ENCODE results near the gene MUC2. TPM values are rescaled to one million over a fixed set of nuclear protein-coding genes. Genes with fewer than 3 reads are reported as not detected.

The MUC2 gene
- polyA plus RNA-seq (2013): 0.01 TPM in 2 replicates

- no peaks in the 10 kb centered on the region for H3K79me1 ChIP-seq (ENCODE audit: low read length)
- H2BK120ac ChIP-seq (ENCODE audit: insufficient read depth, low read length, poor library complexity): no peak within 1 kb of the TSS
- H4K8ac ChIP-seq (ENCODE audit: low read depth, low read length): no peak within 1 kb of the TSS
- no peak within 1 kb of the TSS for H4K12ac ChIP-seq (ENCODE audit: low read depth, low read length)
- no peak within 1 kb of the TSS for H3K4me3 ChIP-seq (ENCODE audit: low read depth, low read length)
- H3K4ac ChIP-seq (ENCODE audit: low read depth, low read length): no peak within 1 kb of the TSS
- WGBS (ENCODE audit: extremely low coverage, insufficient coverage, insufficient read length): no CpG with 5 or more reads among the region's 32 CpGs
- no peak for DNase-seq
- H3K18ac ChIP-seq (ENCODE audit: low read length): no peak within 1 kb of the TSS
- no peak within 1 kb of the TSS for H2BK12ac ChIP-seq (ENCODE audit: low read length)
- no peak within 1 kb of the TSS for H3K27ac ChIP-seq (ENCODE audit: low read depth, low read length)
- no peak within 1 kb of the TSS for H3K23ac ChIP-seq (ENCODE audit: low read length)
- H3K4me1 ChIP-seq (ENCODE audit: control insufficient read depth in 1 of 2, insufficient read depth in 2 of 2, low read length in 2 of 2): peaks cover 0 to 2% of the 10 kb centered on the region in 2 experiments
- H3K36me3 ChIP-seq (ENCODE audit: control insufficient read depth in 1 of 2, insufficient read depth in 2 of 2, low read length in 2 of 2): no peaks in the 10 kb centered on the region
- no peak within 1 kb of the TSS for H3K4me2 ChIP-seq (ENCODE audit: low read length)
- no peaks in the 10 kb centered on the region for H3K9me3 ChIP-seq (ENCODE audit: insufficient read depth, low read depth, low read length)
- H2AFZ ChIP-seq (ENCODE audit: insufficient read depth, low read length, poor library complexity): no peak within 1 kb of the TSS
- H2BK5ac ChIP-seq (ENCODE audit: low read depth, low read length, poor library complexity): no peak within 1 kb of the TSS
- H3K9ac ChIP-seq (ENCODE audit: low read length): no peak within 1 kb of the TSS
- H4K91ac ChIP-seq (ENCODE audit: low read depth, low read length): no peak within 1 kb of the TSS
- H3K14ac ChIP-seq (ENCODE audit: low read length): no peak within 1 kb of the TSS
- no peak within 1 kb of the TSS for H2AK5ac ChIP-seq (ENCODE audit: low read length)
- H3K79me2 ChIP-seq (ENCODE audit: control insufficient read depth, insufficient read depth, low read length, poor library complexity): no peaks in the 10 kb centered on the region
- no peaks in the 10 kb centered on the region for H3K27me3 ChIP-seq (ENCODE audit: insufficient read depth, low read length)
Measured at GRCh38 chr11:1074244-1075221, at the start of gene MUC2. Gene MUC2, plus strand, starts transcription at chr11:1074874.

DNA sequence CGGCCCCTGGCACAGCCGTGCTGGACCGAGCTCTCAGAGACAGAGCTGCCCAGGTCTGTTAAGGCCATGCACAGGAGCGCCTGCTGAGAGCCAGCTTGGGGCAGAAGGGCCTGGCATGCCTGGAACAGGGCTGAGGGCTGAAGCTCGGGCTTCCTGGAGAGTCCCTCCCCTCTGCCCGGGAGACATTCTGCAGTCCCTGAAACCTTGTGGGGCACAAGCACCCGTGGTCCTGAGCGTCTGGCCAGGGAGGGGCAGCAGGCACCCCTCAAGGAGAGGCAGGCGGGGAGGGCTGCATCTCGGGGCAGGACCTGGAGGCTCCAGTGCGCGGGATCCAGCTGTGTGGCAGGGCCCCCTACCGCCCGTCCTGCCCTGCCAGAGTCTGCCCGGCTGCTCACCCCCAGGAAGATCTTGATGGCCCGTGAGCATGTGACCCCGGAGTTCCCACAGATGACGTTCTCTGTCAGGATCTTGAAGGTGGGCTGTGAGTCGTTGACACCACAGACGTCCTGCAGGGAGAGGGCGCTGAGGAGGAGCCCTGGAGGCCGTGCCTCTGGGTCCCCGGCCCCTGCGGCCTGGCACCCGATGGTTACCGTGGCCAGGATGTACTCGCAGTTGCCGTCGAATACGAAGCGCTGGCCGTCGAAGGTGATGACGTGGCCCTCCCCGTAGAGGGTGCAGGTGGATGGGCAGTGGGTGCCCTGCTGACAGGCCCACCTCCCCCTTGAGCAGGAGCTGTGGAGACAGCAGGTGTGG is 49.1 kb upstream of the MUC2 start:
- H3K4me3 ChIP-seq (ENCODE audit: low read depth, low read length): no peak overlapping the region
- peaks cover 3% of the 10 kb centered on the region for H3K9me3 ChIP-seq (ENCODE audit: insufficient read depth, low read depth, low read length)
- H3K14ac ChIP-seq (ENCODE audit: low read length): no peak overlapping the region
- no CpG with 5 or more reads among the region's 35 CpGs for WGBS (ENCODE audit: extremely low coverage, insufficient coverage, insufficient read length)
- H3K79me2 ChIP-seq (ENCODE audit: control insufficient read depth, insufficient read depth, low read length, poor library complexity): no peaks in the 10 kb centered on the region
- no peak overlapping the region for H2BK120ac ChIP-seq (ENCODE audit: insufficient read depth, low read length, poor library complexity)
- no peaks in the 10 kb centered on the region for H3K79me1 ChIP-seq (ENCODE audit: low read length)
- no peak overlapping the region for H3K4me2 ChIP-seq (ENCODE audit: low read length)
- H2AK5ac ChIP-seq (ENCODE audit: low read length): no peak overlapping the region
- H3K9ac ChIP-seq (ENCODE audit: low read length): no peak overlapping the region
- no peak overlapping the region for H3K4ac ChIP-seq (ENCODE audit: low read depth, low read length)
- H3K18ac ChIP-seq (ENCODE audit: low read length): no peak overlapping the region
- peaks cover 0 to 2% of the 10 kb centered on the region in 2 experiments for H3K36me3 ChIP-seq (ENCODE audit: control insufficient read depth in 1 of 2, insufficient read depth in 2 of 2, low read length in 2 of 2)
- H2BK5ac ChIP-seq (ENCODE audit: low read depth, low read length, poor library complexity): no peak overlapping the region
- no peak overlapping the region for H2AFZ ChIP-seq (ENCODE audit: insufficient read depth, low read length, poor library complexity)
- H3K27ac ChIP-seq (ENCODE audit: low read depth, low read length): no peak overlapping the region
- no peak overlapping the region for H2BK12ac ChIP-seq (ENCODE audit: low read length)
- H3K23ac ChIP-seq (ENCODE audit: low read length): no peak overlapping the region
- DNase-seq: no peak
- H3K27me3 ChIP-seq (ENCODE audit: insufficient read depth, low read length): no peaks in the 10 kb centered on the region
- no peak overlapping the region for H4K91ac ChIP-seq (ENCODE audit: low read depth, low read length)
- H3K4me1 ChIP-seq (ENCODE audit: control insufficient read depth in 1 of 2, insufficient read depth in 2 of 2, low read length in 2 of 2): no peaks in the 10 kb centered on the region
- no peak overlapping the region for H4K8ac ChIP-seq (ENCODE audit: low read depth, low read length)
- no peak overlapping the region for H4K12ac ChIP-seq (ENCODE audit: low read depth, low read length)

GRCh38 chr11:1026163-1026450 is 48.6 kb upstream of the MUC2 start:
- Histone ChIP-seq H3K9me3 (ENCODE audit: insufficient read depth, low read depth, low read length) (peaks cover 3% of the 10 kb centered on the region), H4K8ac (ENCODE audit: low read depth, low read length) (no peak overlapping the region), H2AK5ac (ENCODE audit: low read length) (no peak overlapping the region), H4K91ac (ENCODE audit: low read depth, low read length) (no peak overlapping the region), H3K4ac (ENCODE audit: low read depth, low read length) (no peak overlapping the region), H3K18ac (ENCODE audit: low read length) (no peak overlapping the region), H2AFZ (ENCODE audit: insufficient read depth, low read length, poor library complexity) (no peak overlapping the region), H3K4me3 (ENCODE audit: low read depth, low read length) (no peak overlapping the region), H3K9ac (ENCODE audit: low read length) (no peak overlapping the region), H3K79me2 (ENCODE audit: control insufficient read depth, insufficient read depth, low read length, poor library complexity) (no peaks in the 10 kb centered on the region), H3K4me1 (ENCODE audit: control insufficient read depth in 1 of 2, insufficient read depth in 2 of 2, low read length in 2 of 2) (no peaks in the 10 kb centered on the region), H2BK5ac (ENCODE audit: low read depth, low read length, poor library complexity) (no peak overlapping the region), H3K27me3 (ENCODE audit: insufficient read depth, low read length) (no peaks in the 10 kb centered on the region), H3K14ac (ENCODE audit: low read length) (no peak overlapping the region), H3K4me2 (ENCODE audit: low read length) (no peak overlapping the region), H3K79me1 (ENCODE audit: low read length) (no peaks in the 10 kb centered on the region), H3K23ac (ENCODE audit: low read length) (no peak overlapping the region), H2BK120ac (ENCODE audit: insufficient read depth, low read length, poor library complexity) (no peak overlapping the region), H3K27ac (ENCODE audit: low read depth, low read length) (no peak overlapping the region), H3K36me3 (ENCODE audit: control insufficient read depth in 1 of 2, insufficient read depth in 2 of 2, low read length in 2 of 2) (peaks cover 0 to 2% of the 10 kb centered on the region in 2 experiments), H2BK12ac (ENCODE audit: low read length) (no peak overlapping the region), H4K12ac (ENCODE audit: low read depth, low read length) (no peak overlapping the region)
- WGBS (ENCODE audit: extremely low coverage, insufficient coverage, insufficient read length): no CpG with 5 or more reads among the region's 14 CpGs
- DNase-seq: no peak

DNA sequence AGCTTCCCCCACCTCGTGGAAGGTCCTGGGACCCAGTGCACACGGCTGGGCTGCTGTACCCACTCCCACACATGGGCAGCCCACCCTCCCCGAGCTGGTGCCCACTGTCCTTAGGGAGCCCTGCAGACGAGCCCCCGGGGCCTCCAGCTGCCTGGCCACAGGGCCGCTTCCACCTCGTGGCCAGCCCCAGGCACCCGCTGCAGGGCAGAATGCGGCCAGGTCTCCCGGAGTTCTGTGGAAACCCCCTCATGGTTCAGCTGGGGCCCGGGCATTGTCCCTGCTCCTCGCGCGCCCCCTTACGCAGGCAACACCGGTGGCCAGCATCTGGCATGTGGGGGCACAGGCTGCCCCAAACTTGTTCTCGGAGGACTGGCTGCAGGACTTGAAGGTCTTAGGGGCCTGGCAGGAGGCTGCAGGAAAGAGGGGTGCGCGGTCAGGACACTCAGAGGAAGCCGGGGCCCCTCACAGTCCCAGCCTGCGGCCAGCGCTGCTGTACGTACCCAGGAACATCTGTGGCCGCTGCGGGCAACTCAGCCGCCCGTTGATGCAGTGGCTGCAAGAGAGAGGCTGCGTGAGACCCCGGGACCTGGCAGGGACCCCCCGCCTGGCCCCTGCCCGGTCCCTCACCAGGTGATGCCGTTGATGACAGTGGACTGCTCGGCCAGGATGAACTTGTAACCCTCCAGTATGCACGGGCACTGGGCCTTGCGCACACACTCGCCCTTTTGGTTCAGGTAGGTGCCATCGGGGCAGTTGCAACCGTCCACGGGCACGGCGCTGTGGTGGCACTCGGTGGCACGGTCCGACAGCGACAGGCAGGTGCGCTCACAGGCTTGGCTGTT is 47.8 kb upstream of the MUC2 start:
- no CpG with 5 or more reads among the region's 46 CpGs for WGBS (ENCODE audit: extremely low coverage, insufficient coverage, insufficient read length)
- H4K8ac ChIP-seq (ENCODE audit: low read depth, low read length): no peak overlapping the region
- H3K79me2 ChIP-seq (ENCODE audit: control insufficient read depth, insufficient read depth, low read length, poor library complexity): no peaks in the 10 kb centered on the region
- no peaks in the 10 kb centered on the region for H3K4me1 ChIP-seq (ENCODE audit: control insufficient read depth in 1 of 2, insufficient read depth in 2 of 2, low read length in 2 of 2)
- no peak overlapping the region for H3K23ac ChIP-seq (ENCODE audit: low read length)
- H3K79me1 ChIP-seq (ENCODE audit: low read length): no peaks in the 10 kb centered on the region
- H3K9me3 ChIP-seq (ENCODE audit: insufficient read depth, low read depth, low read length): peaks cover 3% of the 10 kb centered on the region
- H2AK5ac ChIP-seq (ENCODE audit: low read length): no peak overlapping the region
- no peak overlapping the region for H2BK120ac ChIP-seq (ENCODE audit: insufficient read depth, low read length, poor library complexity)
- H3K27ac ChIP-seq (ENCODE audit: low read depth, low read length): no peak overlapping the region
- no peak overlapping the region for H3K9ac ChIP-seq (ENCODE audit: low read length)
- H3K36me3 ChIP-seq (ENCODE audit: control insufficient read depth in 1 of 2, insufficient read depth in 2 of 2, low read length in 2 of 2): peaks cover 0 to 2% of the 10 kb centered on the region in 2 experiments
- no peak overlapping the region for H4K91ac ChIP-seq (ENCODE audit: low read depth, low read length)
- H2BK12ac ChIP-seq (ENCODE audit: low read length): no peak overlapping the region
- H2AFZ ChIP-seq (ENCODE audit: insufficient read depth, low read length, poor library complexity): no peak overlapping the region
- no peak overlapping the region for H3K18ac ChIP-seq (ENCODE audit: low read length)
- no peak overlapping the region for H3K4me2 ChIP-seq (ENCODE audit: low read length)
- H3K4ac ChIP-seq (ENCODE audit: low read depth, low read length): no peak overlapping the region
- no peaks in the 10 kb centered on the region for H3K27me3 ChIP-seq (ENCODE audit: insufficient read depth, low read length)
- H3K4me3 ChIP-seq (ENCODE audit: low read depth, low read length): no peak overlapping the region
- no peak overlapping the region for H3K14ac ChIP-seq (ENCODE audit: low read length)
- DNase-seq: no peak
- no peak overlapping the region for H2BK5ac ChIP-seq (ENCODE audit: low read depth, low read length, poor library complexity)
- H4K12ac ChIP-seq (ENCODE audit: low read depth, low read length): no peak overlapping the region
